Loucy (cell line): Measurements from ENCODE around the gene SMAD7.

ENCODE experiments used
- H2AFZ ChIP-seq: fragments of 200-600 bp; sonication (generic); 2 replicates; pipeline ENCODE4 v1.6.0; 2016; ENCODE audit warnings: antibody characterized with exemption, mild to moderate bottlenecking, low read length, moderate library complexity
- H3F3A ChIP-seq: fragments of 200-600 bp; 2 replicates; pipeline ENCODE4 v1.6.0; 2016; ENCODE audit warnings: antibody characterized with exemption, low read depth, mild to moderate bottlenecking
- H3K27me3 ChIP-seq: fragments of 200-600 bp; sonication (generic); 2 replicates; pipeline ENCODE4 v1.6.1; 2014; ENCODE audit warnings: low read length, mild to moderate bottlenecking; ENCODE audit not compliant: insufficient read depth, poor library complexity, severe bottlenecking
- H3K36me3 ChIP-seq: fragments of 200-600 bp; sonication (generic); 2 replicates; pipeline ENCODE4 v1.6.1; 2016; ENCODE audit warnings: low read length; ENCODE audit not compliant: insufficient read depth
- H3K4me1 ChIP-seq: fragments of 200-600 bp; sonication (generic); 2 replicates; pipeline ENCODE4 v1.5.1; 2014; ENCODE audit warnings: low read length, mild to moderate bottlenecking; ENCODE audit not compliant: insufficient read depth, poor library complexity, severe bottlenecking
- H3K4me2 ChIP-seq: fragments of 200-600 bp; sonication (generic); 2 replicates; pipeline ENCODE4 v1.6.0; 2014; ENCODE audit warnings: antibody characterized with exemption, low read length, low read depth, mild to moderate bottlenecking; ENCODE audit not compliant: poor library complexity, severe bottlenecking
- H3K4me3 ChIP-seq: fragments of 200-600 bp; sonication (generic); 2 replicates; pipeline ENCODE4 v1.5.1; 2014; ENCODE audit warnings: low read length, mild to moderate bottlenecking, mixed read lengths; ENCODE audit not compliant: poor library complexity, severe bottlenecking
- H3K79me2 ChIP-seq: fragments of 200-600 bp; sonication (generic); 2 replicates; pipeline ENCODE4 v1.6.1; 2014; ENCODE audit warnings: low read length; ENCODE audit not compliant: insufficient read depth
- H3K9ac ChIP-seq: fragments of 200-600 bp; sonication (generic); 2 replicates; pipeline ENCODE4 v1.6.0; 2014; ENCODE audit warnings: mild to moderate bottlenecking, low read depth, low read length, moderate library complexity; ENCODE audit not compliant: poor library complexity, severe bottlenecking
- H3K9me2 ChIP-seq: fragments of 200-600 bp; sonication (generic); replicated peaks from 2 replicates; pipeline ENCODE4 v1.6.1; 2016; ENCODE audit warnings: low read depth, low read length, mixed read lengths
- H3K9me3 ChIP-seq: fragments of 200-600 bp; sonication (generic); 2 replicates; pipeline ENCODE4 v1.6.1; 2014; ENCODE audit warnings: mild to moderate bottlenecking, antibody characterized with exemption, low read length, low read depth; ENCODE audit not compliant: insufficient read depth
- H4K20me1 ChIP-seq: fragments of 200-600 bp; sonication (generic); 2 replicates; pipeline ENCODE4 v1.6.0; 2014; ENCODE audit warnings: antibody characterized with exemption, low read length, mild to moderate bottlenecking; ENCODE audit not compliant: insufficient read depth, poor library complexity, severe bottlenecking
- EZH2phosphoT487 ChIP-seq: fragments of 200-600 bp; IDR thresholded peaks from 2 replicates; pipeline ENCODE4 v1.6.1; 2018; ENCODE audit warnings: antibody characterized with exemption, mild to moderate bottlenecking, moderate library complexity, borderline replicate concordance
- TF ChIP-seq, protein P1 (sequence below): fragments of 200-600 bp; sonication (generic); conservative IDR thresholded peaks from 2 replicates; pipeline ENCODE4 v1.5.1; 2014; ENCODE audit warnings: mild to moderate bottlenecking, antibody characterized with exemption, low read length

The SMAD7 gene

GRCh38 chr18:48885924-48886400 is 64.8 kb downstream of the SMAD7 start:
- H3K4me3 ChIP-seq: no peak overlapping the region
- H4K20me1 ChIP-seq: no peaks in the 10 kb centered on the region
- no peaks in the 10 kb centered on the region for H3K4me1 ChIP-seq
- H3K9ac ChIP-seq: no peak overlapping the region
- no peak for TF ChIP-seq EZH2phosphoT487
- TF ChIP-seq, protein P1, sequence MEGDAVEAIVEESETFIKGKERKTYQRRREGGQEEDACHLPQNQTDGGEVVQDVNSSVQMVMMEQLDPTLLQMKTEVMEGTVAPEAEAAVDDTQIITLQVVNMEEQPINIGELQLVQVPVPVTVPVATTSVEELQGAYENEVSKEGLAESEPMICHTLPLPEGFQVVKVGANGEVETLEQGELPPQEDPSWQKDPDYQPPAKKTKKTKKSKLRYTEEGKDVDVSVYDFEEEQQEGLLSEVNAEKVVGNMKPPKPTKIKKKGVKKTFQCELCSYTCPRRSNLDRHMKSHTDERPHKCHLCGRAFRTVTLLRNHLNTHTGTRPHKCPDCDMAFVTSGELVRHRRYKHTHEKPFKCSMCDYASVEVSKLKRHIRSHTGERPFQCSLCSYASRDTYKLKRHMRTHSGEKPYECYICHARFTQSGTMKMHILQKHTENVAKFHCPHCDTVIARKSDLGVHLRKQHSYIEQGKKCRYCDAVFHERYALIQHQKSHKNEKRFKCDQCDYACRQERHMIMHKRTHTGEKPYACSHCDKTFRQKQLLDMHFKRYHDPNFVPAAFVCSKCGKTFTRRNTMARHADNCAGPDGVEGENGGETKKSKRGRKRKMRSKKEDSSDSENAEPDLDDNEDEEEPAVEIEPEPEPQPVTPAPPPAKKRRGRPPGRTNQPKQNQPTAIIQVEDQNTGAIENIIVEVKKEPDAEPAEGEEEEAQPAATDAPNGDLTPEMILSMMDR: no peak
- no peaks in the 10 kb centered on the region for H3K79me2 ChIP-seq
- H3K9me2 ChIP-seq: no peaks in the 10 kb centered on the region
- no peak overlapping the region for H3K4me2 ChIP-seq
- no peaks in the 10 kb centered on the region for H3K9me3 ChIP-seq
- no peaks in the 10 kb centered on the region for H3K27me3 ChIP-seq
- H2AFZ ChIP-seq: no peak overlapping the region
- H3F3A ChIP-seq: no peaks in the 10 kb centered on the region
- H3K36me3 ChIP-seq: no peaks in the 10 kb centered on the region

- Histone ChIP-seq H3K4me2 (no peak overlapping the region), H2AFZ (no peak overlapping the region), H3K9me3 (no peaks in the 10 kb centered on the region), H3K9me2 (no peaks in the 10 kb centered on the region), H4K20me1 (no peaks in the 10 kb centered on the region), H3K79me2 (no peaks in the 10 kb centered on the region), H3K4me3 (no peak overlapping the region), H3K27me3 (no peaks in the 10 kb centered on the region), H3K4me1 (no peaks in the 10 kb centered on the region), H3K9ac (no peak overlapping the region), H3K36me3 (no peaks in the 10 kb centered on the region), H3F3A (no peaks in the 10 kb centered on the region)
- no peak for TF ChIP-seq EZH2phosphoT487
- TF ChIP-seq, protein P1: no peak
Observed at GRCh38 chr18:48885266-48885923, 65.4 kb downstream of the SMAD7 start.

GRCh38 chr18:48884771-48885170 is 66.0 kb downstream of the SMAD7 start:
- Histone ChIP-seq H3K9me2 (no peaks in the 10 kb centered on the region), H3K9ac (no peak overlapping the region), H3K4me3 (no peak overlapping the region), H2AFZ (no peak overlapping the region), H3K4me1 (no peaks in the 10 kb centered on the region), H3K36me3 (no peaks in the 10 kb centered on the region), H3K79me2 (no peaks in the 10 kb centered on the region), H3K9me3 (no peaks in the 10 kb centered on the region), H4K20me1 (no peaks in the 10 kb centered on the region), H3F3A (no peaks in the 10 kb centered on the region), H3K4me2 (no peak overlapping the region), H3K27me3 (no peaks in the 10 kb centered on the region)
- TF ChIP-seq EZH2phosphoT487: no peak
- TF ChIP-seq, protein P1: no peak
